Measurements from ENCODE around the gene RNU1-4.
"Not testable (repeated sequence)": the region's sequence is repeated elsewhere in the genome, so short reads cannot be mapped to it uniquely, and the experiment has no call there.

Gene RNU1-4

DNA sequence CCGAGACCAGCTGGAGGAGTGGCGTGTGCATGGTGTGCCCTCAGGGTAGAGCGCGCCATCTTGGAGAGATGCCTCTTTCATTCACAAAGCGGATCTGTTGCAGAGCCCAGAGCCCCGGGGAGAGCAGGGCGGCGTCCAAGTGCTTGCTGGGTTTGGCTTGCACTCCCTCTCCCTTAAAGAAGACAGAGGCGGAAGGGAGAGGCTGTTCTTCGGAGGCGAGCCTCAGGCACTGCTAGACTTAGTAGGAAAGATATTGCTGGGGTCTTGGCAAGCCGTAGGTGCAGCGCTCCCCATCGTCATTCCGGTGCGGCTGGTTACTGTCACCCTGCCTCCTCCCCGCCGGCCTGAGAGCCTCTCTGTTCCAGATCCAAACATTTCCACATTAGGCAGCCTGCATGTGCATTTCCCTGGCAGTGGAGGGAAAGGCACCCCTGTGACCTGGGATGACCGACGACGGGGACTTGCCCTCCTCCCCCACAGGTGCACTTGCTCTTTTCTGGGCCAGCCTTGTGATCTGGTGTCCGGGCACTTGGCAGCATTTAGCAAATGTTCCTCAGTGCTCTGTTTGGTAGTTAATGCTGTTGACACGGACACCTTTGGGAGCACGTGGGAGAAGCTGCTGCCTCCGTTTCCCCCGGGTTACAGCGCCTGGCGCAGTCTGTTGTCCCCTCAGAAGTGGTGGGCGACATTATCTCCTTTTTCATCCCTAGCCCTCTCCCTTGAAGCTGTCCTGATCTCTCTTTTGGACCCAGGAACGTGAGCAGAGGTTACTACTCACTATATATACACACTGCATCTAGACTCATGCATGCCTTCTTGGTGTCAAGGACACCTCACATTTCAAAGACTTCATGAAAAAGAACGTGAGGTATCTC is 25.7 kb downstream of the RNU1-4 start:
- not testable (repeated sequence) for H3K9me3 Mint-ChIP-seq; H3K27ac Mint-ChIP-seq; H3K4me1 Mint-ChIP-seq (ENCODE audit: low read depth); DNase-seq; H3K36me3 Mint-ChIP-seq (ENCODE audit: low read depth); H3K4me3 Mint-ChIP-seq
- H3K27me3 Mint-ChIP-seq = peaks cover 16% of the 10 kb centered on the region

- H3K27me3 Mint-ChIP-seq = peaks cover 16% of the 10 kb centered on the region
Observed at GRCh38 chr1:16766689-16767256, 26.5 kb downstream of the RNU1-4 start.

GRCh38 chr1:16770139-16770759 is 29.9 kb downstream of the RNU1-4 start:
- H3K9me3 Mint-ChIP-seq; DNase-seq; H3K27ac Mint-ChIP-seq; H3K36me3 Mint-ChIP-seq (ENCODE audit: low read depth); H3K4me1 Mint-ChIP-seq (ENCODE audit: low read depth); H3K4me3 Mint-ChIP-seq: not testable (repeated sequence)
- H3K27me3 Mint-ChIP-seq = peaks cover 18% of the 10 kb centered on the region

More at GRCh38 chr1:16766689-16767256, 26.5 kb downstream of the RNU1-4 start:
- DNase-seq; H3K36me3 Mint-ChIP-seq (ENCODE audit: low read depth); H3K4me1 Mint-ChIP-seq (ENCODE audit: low read depth); H3K4me3 Mint-ChIP-seq; H3K9me3 Mint-ChIP-seq; H3K27ac Mint-ChIP-seq: not testable (repeated sequence)

DNA sequence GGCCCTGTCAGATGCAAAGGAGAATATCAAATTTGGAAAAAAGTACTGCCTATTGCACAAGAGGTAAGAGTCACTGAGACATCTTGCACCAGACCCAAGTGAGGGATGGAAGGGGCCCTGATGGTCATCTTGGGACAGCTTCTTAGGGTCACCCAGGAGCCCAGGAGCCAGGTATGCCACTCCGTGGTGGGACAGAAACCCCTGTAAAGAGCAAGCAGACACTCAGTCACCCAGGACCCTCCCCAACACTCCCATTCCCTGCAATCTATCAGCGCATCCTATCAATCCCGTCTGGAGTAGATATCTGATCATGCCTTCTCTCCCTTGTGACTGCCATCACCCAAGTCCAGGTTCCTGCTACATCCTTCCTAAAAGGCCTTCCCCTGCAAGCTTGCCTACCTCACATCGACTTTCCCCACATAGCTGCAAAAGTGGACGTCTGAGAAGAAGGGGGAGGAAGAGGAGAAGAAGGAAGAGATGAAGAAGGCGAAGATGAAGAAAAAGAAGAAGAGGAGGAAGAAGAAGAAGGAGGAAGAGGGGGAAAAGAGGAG is 30.7 kb downstream of the RNU1-4 start:
- not testable (repeated sequence) for DNase-seq; H3K4me1 Mint-ChIP-seq (ENCODE audit: low read depth); H3K4me3 Mint-ChIP-seq; H3K36me3 Mint-ChIP-seq (ENCODE audit: low read depth); H3K27ac Mint-ChIP-seq; H3K9me3 Mint-ChIP-seq
- peaks cover 16% of the 10 kb centered on the region for H3K27me3 Mint-ChIP-seq

DNA sequence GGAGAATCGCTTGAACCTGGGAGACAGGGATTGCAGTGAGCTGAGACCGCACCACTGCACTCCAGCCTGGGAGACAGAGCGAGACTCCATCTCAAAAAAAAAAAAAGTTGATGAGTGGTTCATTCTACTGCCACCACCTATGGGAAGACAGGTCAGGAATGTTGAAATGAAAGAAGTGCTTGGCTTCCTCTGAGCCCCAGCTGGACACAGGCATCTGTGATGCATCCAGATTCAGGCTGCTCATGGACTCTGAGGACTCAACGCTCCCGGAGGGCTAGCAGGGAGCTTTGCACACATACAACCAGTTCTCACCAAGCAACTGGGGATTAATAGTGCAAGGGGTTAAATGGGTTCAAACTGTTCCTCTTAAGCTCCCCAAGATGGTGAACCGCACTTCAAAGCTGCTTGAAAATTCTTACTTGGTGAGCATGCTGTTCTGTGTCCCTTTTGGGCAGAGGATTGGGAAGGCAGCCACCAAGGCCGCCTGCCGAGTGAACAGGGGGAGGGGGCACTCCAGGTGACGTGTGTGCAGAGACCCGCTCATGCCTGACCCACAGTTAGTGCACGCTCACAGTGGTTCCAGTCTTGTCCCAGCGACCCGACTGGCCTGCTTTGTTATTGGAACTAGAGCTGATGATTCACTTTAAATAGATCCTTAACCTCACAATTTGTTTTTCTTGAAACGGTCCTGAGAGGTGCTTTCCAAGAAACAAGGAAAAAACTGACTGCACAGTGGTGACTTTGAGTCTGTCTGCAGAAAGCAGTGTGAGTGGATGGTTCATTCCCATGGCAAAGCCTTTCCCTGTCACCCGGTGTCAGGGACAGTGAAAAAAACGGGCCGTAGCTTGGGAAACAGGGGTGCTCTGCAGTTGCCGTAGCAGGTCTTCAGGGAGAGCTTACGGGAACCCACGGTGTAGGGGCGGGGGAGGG is 32.2 kb downstream of the RNU1-4 start:
- not testable (repeated sequence) for DNase-seq; H3K27ac Mint-ChIP-seq; H3K4me3 Mint-ChIP-seq; H3K36me3 Mint-ChIP-seq (ENCODE audit: low read depth); H3K4me1 Mint-ChIP-seq (ENCODE audit: low read depth); H3K9me3 Mint-ChIP-seq
- H3K27me3 Mint-ChIP-seq = peaks cover 18% of the 10 kb centered on the region

DNA sequence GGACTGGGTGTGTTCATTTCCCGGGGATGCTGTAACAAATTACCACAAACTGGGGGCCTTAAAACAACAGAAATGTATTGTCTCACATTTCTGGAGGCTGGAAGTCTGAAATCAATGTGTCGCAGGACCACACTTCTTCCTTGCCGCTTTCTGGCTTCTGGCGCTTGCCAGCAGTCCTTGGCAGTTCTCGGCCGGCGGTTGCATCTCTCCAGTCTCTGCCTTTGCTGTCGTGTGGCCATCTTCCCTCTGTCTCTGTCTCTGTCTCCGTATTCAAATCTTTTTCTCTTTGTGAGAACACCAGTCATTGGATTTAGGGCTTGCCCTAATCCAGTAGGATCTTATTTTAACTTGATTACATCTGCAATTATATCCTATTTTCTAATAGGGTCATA is 32.9 kb downstream of the RNU1-4 start:
- not testable (repeated sequence) for H3K4me1 Mint-ChIP-seq (ENCODE audit: low read depth); H3K36me3 Mint-ChIP-seq (ENCODE audit: low read depth); H3K9me3 Mint-ChIP-seq; DNase-seq; H3K27ac Mint-ChIP-seq; H3K4me3 Mint-ChIP-seq
- H3K27me3 Mint-ChIP-seq = peaks cover 24% of the 10 kb centered on the region

DNA sequence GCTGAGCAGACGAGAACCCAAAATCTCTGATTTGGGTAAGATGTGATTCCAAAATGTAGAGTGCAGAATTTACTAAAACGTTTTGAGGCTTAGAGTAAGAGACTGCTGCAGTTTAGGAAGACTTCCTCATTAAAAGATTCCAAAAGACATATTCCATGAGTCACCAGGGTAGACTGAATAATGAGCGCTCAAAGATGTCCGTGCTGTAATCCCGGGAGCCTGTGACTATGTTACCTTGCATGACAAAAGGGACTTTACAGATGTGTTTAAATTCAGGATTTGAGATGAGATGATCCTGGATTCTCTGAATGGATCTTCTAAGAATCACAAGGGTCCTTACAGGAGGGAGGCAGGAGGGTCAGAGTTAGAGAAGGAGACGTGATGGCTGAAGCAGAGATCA is 33.4 kb downstream of the RNU1-4 start:
- H3K9me3 Mint-ChIP-seq; H3K4me1 Mint-ChIP-seq (ENCODE audit: low read depth); H3K27ac Mint-ChIP-seq; DNase-seq; H3K4me3 Mint-ChIP-seq; H3K36me3 Mint-ChIP-seq (ENCODE audit: low read depth): not testable (repeated sequence)
- H3K27me3 Mint-ChIP-seq = peaks cover 24% of the 10 kb centered on the region

GRCh38 chr1:16774773-16775172 is 34.5 kb downstream of the RNU1-4 start:
- not testable (repeated sequence) for H3K4me3 Mint-ChIP-seq; H3K27ac Mint-ChIP-seq; H3K36me3 Mint-ChIP-seq (ENCODE audit: low read depth); H3K9me3 Mint-ChIP-seq; H3K4me1 Mint-ChIP-seq (ENCODE audit: low read depth); DNase-seq
- peaks cover 28% of the 10 kb centered on the region for H3K27me3 Mint-ChIP-seq

GRCh38 chr1:16775290-16775689 is 35.0 kb downstream of the RNU1-4 start:
- peaks cover 30% of the 10 kb centered on the region for H3K27me3 Mint-ChIP-seq
- H3K36me3 Mint-ChIP-seq (ENCODE audit: low read depth); H3K27ac Mint-ChIP-seq; H3K4me1 Mint-ChIP-seq (ENCODE audit: low read depth); DNase-seq; H3K9me3 Mint-ChIP-seq; H3K4me3 Mint-ChIP-seq: not testable (repeated sequence)

DNA sequence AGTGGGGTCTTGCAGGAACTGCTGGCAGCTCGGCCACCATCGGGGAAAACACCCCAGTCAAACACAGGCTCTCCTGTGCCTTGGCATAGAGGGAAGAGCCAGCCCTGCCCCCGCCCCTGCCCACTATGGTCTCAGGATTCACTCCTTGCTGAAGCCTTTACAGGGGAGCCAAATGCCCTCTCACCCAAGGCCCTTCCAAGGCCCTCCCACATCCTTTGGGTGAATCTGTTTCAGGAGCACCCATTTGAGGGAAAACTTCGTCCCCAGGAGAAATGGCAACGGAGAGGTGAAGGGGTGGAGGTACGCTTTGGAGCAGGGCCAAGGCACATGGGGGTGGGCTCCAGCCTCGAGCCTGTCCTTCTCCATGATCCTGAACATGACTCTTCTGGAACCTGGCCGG is 35.9 kb downstream of the RNU1-4 start:
- H3K27me3 Mint-ChIP-seq = peaks cover 33% of the 10 kb centered on the region
- H3K4me1 Mint-ChIP-seq (ENCODE audit: low read depth); H3K9me3 Mint-ChIP-seq; H3K4me3 Mint-ChIP-seq; H3K27ac Mint-ChIP-seq; H3K36me3 Mint-ChIP-seq (ENCODE audit: low read depth); DNase-seq: not testable (repeated sequence)

DNA sequence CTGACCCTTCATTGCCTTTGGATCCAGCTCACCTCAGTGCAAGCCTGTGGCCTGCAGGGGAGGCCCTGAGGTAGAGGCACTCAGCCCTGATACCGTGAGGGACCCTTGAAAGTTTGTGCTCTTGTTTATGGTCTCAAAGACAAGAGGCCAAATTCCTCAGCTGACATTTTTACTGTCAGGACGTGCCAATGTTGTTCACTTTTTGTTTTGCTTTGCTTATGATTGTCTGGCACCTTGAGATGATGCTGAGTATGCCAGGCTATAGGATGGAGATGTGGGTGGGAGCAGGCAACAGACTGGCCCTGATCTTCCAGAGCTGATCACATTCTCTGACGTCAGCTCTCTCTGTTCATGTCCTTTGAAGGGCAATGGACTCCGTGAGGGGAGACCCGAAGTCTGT is 36.5 kb downstream of the RNU1-4 start:
- not testable (repeated sequence) for H3K4me3 Mint-ChIP-seq; H3K36me3 Mint-ChIP-seq (ENCODE audit: low read depth)

GRCh38 chr1:16777821-16778220 is 37.5 kb downstream of the RNU1-4 start:
- not testable (repeated sequence) for H3K9me3 Mint-ChIP-seq; H3K27ac Mint-ChIP-seq; H3K4me1 Mint-ChIP-seq (ENCODE audit: low read depth); H3K4me3 Mint-ChIP-seq; H3K36me3 Mint-ChIP-seq (ENCODE audit: low read depth); DNase-seq
- H3K27me3 Mint-ChIP-seq = peaks cover 29% of the 10 kb centered on the region

More for the DNA sequence above, 36.5 kb downstream of the RNU1-4 start:
- H3K9me3 Mint-ChIP-seq; DNase-seq; H3K27ac Mint-ChIP-seq; H3K4me1 Mint-ChIP-seq (ENCODE audit: low read depth): not testable (repeated sequence)
- peaks cover 33% of the 10 kb centered on the region for H3K27me3 Mint-ChIP-seq

DNA sequence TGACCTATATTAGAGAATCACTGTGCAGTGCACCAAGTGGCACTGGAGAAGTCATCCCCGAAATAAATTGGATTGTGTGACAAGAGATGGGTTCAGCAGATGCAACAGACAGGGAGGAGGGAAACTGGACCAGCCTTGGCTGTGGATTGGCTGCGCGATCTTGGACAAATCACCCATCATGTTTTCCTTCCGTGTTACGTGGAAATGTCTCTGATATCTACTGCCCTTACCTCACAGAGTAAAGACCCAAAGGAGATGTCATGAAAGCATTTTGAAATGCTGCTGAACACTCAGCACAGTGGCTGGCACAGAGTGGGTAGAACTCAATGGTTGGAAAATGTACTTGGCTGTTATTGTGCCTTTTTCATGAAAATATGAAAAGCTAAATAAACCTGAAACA is 39.2 kb downstream of the RNU1-4 start:
- peaks cover 21% of the 10 kb centered on the region for H3K27me3 Mint-ChIP-seq
- not testable (repeated sequence) for H3K36me3 Mint-ChIP-seq (ENCODE audit: low read depth); H3K4me3 Mint-ChIP-seq

DNA sequence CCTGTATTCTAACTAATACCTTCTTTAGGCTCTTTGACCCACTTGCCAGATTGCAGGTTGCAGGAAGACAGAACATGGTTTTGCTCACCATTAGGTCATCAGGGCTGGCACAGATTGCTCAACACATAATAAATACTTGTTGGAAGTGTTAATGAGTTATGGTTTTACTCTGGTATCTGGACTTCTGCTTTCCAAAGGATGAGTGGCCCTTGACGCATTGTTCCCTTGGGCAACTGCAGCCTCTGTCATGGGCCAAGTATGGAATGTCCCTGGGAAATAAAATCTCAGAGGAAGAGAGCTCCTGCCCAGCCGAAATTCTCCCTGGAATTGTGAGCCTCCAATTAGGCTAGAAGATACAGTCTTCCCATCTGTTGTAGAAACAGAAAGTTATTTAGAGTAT is 40.7 kb downstream of the RNU1-4 start:
- H3K4me3 Mint-ChIP-seq; H3K27ac Mint-ChIP-seq; DNase-seq; H3K4me1 Mint-ChIP-seq (ENCODE audit: low read depth); H3K9me3 Mint-ChIP-seq; H3K36me3 Mint-ChIP-seq (ENCODE audit: low read depth): not testable (repeated sequence)
- peaks cover 21% of the 10 kb centered on the region for H3K27me3 Mint-ChIP-seq

More for the DNA sequence above, 39.2 kb downstream of the RNU1-4 start:
- not testable (repeated sequence) for H3K9me3 Mint-ChIP-seq; H3K27ac Mint-ChIP-seq; H3K4me1 Mint-ChIP-seq (ENCODE audit: low read depth); DNase-seq
